GM21390 (cell line): ENCODE measurements around the gene FAM234A.
"Not testable (repeated sequence)": the region's sequence is repeated elsewhere in the genome, so short reads cannot be mapped to it uniquely, and the experiment has no call there.

ENCODE experiments used
- ATAC-seq: cut with Tn5 transposase; IDR thresholded peaks from one replicate; pipeline ENCODE4 v1.9.1; 2021; ENCODE audit not compliant: unreplicated experiment

The FAM234A gene, protein sequence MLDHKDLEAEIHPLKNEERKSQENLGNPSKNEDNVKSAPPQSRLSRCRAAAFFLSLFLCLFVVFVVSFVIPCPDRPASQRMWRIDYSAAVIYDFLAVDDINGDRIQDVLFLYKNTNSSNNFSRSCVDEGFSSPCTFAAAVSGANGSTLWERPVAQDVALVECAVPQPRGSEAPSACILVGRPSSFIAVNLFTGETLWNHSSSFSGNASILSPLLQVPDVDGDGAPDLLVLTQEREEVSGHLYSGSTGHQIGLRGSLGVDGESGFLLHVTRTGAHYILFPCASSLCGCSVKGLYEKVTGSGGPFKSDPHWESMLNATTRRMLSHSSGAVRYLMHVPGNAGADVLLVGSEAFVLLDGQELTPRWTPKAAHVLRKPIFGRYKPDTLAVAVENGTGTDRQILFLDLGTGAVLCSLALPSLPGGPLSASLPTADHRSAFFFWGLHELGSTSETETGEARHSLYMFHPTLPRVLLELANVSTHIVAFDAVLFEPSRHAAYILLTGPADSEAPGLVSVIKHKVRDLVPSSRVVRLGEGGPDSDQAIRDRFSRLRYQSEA

DNA sequence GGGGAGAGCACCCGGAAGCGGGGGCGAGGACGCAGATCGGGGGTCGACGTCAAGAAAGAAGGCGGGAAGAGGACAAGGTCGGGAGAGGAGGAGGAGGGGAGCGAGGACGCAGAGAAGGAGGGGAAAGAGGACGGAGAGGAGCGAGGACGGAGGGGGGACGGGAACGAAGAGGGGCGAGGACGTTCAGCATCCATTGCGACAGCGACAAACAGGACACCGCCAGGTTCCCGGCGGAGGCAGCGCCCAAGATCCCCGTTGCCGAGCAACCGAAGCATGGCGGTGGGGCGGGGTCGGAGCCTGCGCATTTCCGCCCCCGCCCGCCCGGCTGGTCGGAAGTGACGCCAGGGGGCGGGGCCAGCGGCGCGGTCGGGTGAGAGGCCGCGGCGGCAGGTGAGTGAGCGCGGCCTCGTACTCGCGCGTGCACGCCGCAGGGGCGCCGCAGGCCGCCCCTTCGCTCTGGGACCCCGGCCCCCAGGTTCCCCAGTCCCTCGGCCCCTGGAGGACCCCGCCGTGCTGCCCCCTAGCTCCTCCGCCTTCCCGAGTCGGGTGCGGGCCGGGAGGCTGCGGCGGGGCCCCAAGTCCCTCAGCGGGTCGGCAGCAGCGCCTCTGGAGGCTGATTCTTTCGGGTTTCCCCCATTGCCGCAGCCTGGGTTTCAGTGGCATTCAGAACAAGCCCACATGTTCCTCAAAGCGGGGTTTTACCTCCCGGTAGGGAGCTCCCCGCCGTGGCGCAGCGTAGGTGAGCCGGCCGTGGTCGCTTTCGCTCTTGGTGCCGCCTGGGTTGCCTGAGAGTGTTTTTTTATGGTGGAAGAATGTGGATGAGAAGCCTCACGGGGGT is at the start of gene FAM234A:
TSS of gene FAM234A (plus strand) at position 354 of the 838 bp plus-strand sequence. CDS start 19,593 bp downstream, outside the sequence.
- ATAC-seq: peak; percentile 86

DNA sequence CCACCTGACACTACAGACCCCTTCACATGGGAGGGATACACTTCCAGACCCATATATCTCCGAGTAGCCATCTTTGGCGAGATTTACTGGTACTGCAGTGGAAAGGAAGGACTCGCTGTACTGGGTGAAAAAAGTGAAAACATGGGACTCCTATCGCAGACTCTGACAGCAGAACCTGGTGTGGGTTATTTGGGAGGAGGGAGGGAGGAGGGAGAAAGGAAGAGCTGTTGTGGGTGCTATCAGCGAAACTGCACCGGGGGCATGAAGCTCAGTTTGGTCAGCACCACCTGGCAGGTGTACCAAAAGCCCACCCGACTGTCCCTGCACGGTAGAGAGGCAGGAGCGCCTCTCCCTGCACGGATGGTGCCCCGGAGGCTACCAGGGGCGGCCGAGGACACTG is 49.4 kb upstream of the FAM234A start:
- no peak for ATAC-seq

DNA sequence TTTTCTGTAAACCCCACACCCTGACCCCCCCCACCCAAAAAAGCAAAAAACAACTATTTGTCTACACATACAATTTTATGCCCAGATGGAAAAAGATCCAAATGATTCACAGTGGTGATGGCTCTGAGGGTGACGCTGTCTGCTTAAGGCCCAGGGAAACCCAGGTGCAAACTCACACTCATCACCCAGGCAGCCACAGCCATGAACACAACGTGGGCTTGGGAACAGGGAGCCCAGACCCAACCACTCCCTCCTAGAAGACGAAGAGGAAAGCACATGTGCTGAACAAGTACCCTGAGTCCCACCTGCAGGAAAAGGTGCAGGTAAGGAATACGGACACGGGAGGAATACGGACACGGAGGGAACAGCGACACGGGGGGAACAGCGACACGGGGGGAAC is 48.9 kb upstream of the FAM234A start:
- ATAC-seq: no peak

GRCh38 chr16:187330-187729 is 47.3 kb upstream of the FAM234A start:
- no peak for ATAC-seq

- no peak for ATAC-seq
These were observed 45.9 kb upstream of the FAM234A start for GRCh38 chr16:188674-189073.

- no peak for ATAC-seq
These were observed 44.9 kb upstream of the FAM234A start for GRCh38 chr16:189604-190186.

DNA sequence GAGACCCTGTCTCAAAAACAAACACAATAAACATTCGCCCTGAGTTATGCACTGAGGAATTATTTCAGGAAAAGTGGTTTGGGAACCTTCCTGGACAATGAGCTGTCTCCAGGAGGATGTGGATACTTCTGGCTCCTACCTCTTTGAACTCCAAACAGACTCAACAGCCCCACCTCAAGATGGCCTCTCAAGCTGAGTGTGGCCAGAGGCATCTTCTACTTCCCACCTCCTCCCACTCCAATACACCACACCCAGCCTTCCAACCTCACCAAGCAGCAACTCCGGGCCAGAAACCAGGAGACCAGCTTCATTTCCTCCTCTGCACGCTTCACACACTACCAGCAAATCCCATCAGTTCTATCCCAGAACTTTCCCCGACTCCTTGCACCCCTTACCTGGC is 42.8 kb upstream of the FAM234A start:
- ATAC-seq: no peak

GRCh38 chr16:192686-193085 is 41.9 kb upstream of the FAM234A start:
- ATAC-seq: no peak

DNA sequence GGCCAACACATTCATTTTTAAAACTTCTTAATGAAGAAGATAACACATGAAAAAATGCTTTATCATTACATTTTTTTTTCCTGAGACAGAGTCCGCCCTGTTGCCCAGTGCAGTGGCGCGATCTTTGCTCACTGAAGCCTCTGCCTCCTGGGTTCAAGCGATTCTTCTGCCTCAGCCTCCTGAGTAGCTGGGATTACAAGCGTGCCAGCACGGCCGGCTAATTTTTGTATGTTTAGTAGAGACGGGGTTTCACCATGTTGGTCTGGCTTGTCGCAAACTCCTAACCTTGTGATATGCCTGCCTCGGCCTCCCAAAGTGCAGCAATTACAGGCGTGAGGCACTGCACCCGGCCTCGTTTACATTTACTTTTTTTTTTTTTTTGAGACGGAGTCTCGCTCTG is 41.2 kb upstream of the FAM234A start:
- ATAC-seq: no peak

DNA sequence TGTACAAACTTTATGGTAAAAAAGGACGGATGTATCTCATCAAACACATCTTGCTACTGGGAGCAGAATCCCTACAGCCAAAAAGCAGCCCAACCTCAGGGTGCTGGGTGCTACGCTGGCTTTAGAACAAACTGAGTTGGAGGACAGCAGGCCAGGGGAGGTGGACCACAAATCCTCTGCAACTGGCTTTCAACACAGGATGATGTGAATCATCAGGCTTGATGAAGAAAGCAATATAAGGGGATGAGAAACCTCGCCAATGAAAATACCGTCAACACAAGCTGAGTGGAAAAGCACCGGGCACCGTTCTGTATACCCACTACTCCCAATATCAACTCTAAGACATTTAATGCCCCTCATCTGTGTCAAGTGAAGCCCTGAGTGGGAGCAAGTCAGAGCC is 40.1 kb upstream of the FAM234A start:
- ATAC-seq: no peak

DNA sequence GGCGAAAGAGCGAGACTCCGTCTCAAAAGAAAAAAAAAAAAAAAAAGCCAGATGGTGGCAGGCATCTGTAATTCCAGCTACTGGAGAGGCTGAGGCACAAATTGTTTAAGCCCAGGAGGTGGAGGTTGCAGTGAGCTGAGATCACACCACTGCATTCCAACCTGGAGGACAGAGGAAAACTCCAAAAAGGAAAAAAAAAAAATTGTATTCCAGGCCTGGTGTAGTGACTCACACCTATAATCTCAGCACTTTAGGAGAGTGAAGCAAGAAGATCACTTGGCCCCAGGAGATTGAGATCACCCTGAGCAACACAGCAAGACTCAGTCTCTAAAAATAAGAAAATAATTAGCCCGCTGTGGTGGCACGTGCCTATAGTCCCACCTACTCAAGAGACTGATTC is 34.2 kb upstream of the FAM234A start:
- ATAC-seq: no peak

- no peak for ATAC-seq
These were observed 31.4 kb upstream of the FAM234A start for GRCh38 chr16:203246-203645.

GRCh38 chr16:204046-204445 is 30.6 kb upstream of the FAM234A start:
- ATAC-seq: not testable (repeated sequence)

DNA sequence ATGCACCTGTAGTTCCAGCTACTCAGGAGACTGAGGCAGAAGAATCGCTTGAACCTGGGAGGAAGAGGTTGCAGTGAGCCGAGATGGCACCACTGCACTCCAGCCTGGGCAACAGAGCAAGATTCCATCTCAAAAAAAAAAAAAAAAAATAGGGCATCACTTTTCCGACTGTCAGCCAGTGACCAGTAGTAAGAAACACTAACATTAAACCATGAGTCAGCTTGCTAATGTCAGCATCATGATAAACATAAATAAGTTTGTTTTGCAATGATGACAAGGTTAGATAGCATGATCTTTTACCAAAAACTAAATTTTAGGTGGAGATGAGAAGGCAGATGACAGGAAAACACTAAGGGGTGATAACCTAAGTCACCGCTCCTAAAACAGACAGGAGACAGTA is 25.3 kb upstream of the FAM234A start:
- ATAC-seq: not testable (repeated sequence)

DNA sequence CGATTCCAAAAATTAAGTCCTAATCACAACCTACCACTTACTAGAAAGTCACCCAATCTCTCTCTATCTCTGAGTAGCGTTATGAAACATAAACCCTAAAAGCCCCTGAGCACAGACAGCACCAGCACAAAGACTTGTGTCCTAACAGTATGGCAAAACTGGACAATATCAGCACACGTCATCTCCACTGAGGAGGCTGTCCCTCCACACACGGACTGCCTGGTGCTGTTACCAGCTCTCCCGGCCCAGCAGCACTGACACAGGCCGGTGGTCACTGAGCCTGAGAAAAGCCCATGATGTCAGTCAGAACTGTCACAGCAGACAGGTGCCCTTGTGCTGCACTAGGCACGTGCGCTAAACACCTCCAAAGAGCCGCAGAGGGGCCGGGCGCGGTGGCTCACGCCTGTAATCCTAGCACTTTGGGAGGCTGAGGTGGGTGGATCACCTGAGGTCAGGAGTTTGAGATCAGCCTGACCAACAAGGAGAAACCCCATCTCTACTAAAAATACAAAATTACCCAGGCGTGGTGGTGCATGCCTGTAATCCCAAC is 22.9 kb upstream of the FAM234A start:
- ATAC-seq: not testable (repeated sequence)

GRCh38 chr16:212999-213398 is 21.6 kb upstream of the FAM234A start:
- no peak for ATAC-seq

- ATAC-seq: no peak
These were observed 14.6 kb upstream of the FAM234A start for GRCh38 chr16:220021-220420.

- ATAC-seq: no peak
These were observed 6.3 kb upstream of the FAM234A start for GRCh38 chr16:228151-228851.

DNA sequence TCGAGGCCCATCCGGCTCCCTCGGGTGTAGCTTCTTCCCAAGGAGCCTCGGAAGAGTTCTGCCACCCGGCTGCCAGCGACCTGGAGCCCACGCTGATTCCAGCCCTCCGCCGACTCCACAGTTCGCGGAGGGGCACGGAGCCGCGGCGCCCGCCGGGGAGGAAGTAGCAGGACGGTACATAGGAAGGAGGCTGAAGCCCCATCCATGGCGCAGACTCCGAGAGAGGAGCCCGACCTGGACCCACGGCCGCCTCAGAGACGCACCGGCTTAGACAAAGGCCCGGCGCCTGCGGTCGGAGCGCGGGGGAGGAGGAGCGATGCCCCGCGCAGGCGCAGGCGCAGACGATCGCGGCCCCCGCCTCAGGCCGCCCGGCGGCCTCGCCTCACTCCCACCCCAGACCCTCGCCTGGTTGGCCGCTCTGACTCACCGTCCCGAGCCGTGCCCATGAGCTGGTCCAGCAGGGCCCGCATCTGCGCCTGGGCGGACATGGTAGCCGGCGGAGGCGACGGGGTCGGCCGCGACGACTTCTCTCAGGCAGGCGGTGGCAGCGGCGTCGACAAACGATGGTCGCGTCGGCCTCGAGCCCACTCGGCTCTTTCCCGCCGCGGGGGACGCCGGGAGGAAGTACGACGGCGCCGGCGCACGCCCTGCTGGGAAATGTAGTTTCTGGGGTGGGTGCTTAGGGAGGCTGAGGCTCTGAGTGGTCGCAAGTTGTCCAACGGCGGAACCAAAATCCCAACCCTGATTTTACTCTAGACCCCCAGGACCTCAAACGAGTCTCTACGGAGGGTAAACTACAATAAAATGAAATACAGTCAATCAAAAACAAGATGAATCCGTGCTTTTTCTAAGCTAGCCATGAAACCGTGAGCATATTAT is 5.5 kb upstream of the FAM234A start, which contains the start of gene LUC7L:
TSS of gene LUC7L (minus strand) at position 598 of the 879 bp plus-strand sequence. CDS start at position 488, 110 bp downstream.
- ATAC-seq: peak; percentile 83
